Neuronal stem cell (in vitro differentiated cells): Measurements from ENCODE around the gene KLK11.

ENCODE experiments used
- DNase-seq: peaks from one replicate; pipeline ENCODE4 v3.0.0-alpha.2; 2013; ENCODE audit warnings: low spot score
- H2AFZ ChIP-seq: one replicate; pipeline ENCODE4 v1.6.1; 2013; ENCODE audit warnings: mild to moderate bottlenecking, low read length, inconsistent platforms
- H2AK5ac ChIP-seq: 2 replicates; pipeline ENCODE4 v1.6.1; 2013; ENCODE audit warnings: low read depth, mild to moderate bottlenecking, inconsistent platforms, low read length, moderate library complexity, mixed read lengths
- H2BK120ac ChIP-seq: 2 replicates; pipeline ENCODE4 v1.6.1; 2013; ENCODE audit warnings: low read depth, mild to moderate bottlenecking, inconsistent platforms, low read length, moderate library complexity, mixed read lengths
- H2BK12ac ChIP-seq: one replicate; pipeline ENCODE4 v1.6.1; 2013; ENCODE audit warnings: low read length, inconsistent platforms
- H2BK15ac ChIP-seq: 2 replicates; pipeline ENCODE4 v1.6.1; 2013; ENCODE audit warnings: mild to moderate bottlenecking, low read length, inconsistent platforms, mixed read lengths
- H2BK5ac ChIP-seq: one replicate; pipeline ENCODE4 v1.6.1; 2013; ENCODE audit warnings: inconsistent platforms, mild to moderate bottlenecking, low read length, moderate library complexity
- H3K14ac ChIP-seq: one replicate; pipeline ENCODE4 v1.6.1; 2013; ENCODE audit warnings: low read length, inconsistent platforms
- H3K18ac ChIP-seq: 2 replicates; pipeline ENCODE4 v1.6.1; 2013; ENCODE audit warnings: low read length, inconsistent platforms
- H3K23ac ChIP-seq: 2 replicates; pipeline ENCODE4 v1.6.1; 2013; ENCODE audit warnings: low read depth, mild to moderate bottlenecking, mixed read lengths, low read length, inconsistent platforms; ENCODE audit not compliant: poor library complexity
- H3K27ac ChIP-seq: replicated peaks from 3 replicates; pipeline ENCODE4 v1.5.1; 2013; ENCODE audit warnings: low read length, inconsistent platforms
- H3K27me3 ChIP-seq, 3 experiments: 2 replicates each; pipeline ENCODE4 v1.6.1; 2013; ENCODE audit warnings: low read length in 3 of 3, mild to moderate bottlenecking in 2 of 3, inconsistent platforms in 1 of 3, low read depth in 1 of 3, mixed read lengths in 1 of 3, moderate library complexity in 1 of 3; ENCODE audit not compliant: control insufficient read depth in 3 of 3, insufficient read depth in 3 of 3
- H3K36me3 ChIP-seq, 2 donors: replicated peaks in 1 of 2; 2 replicates each; pipeline ENCODE4 v1.6.1; 2013; ENCODE audit warnings: low read length in 2 of 2; ENCODE audit not compliant: control insufficient read depth in 2 of 2, insufficient read depth in 2 of 2
- H3K4ac ChIP-seq: 2 replicates; pipeline ENCODE4 v1.6.1; 2013; ENCODE audit warnings: inconsistent platforms, mild to moderate bottlenecking, low read length, moderate library complexity
- H3K4me1 ChIP-seq, 2 donors: 1 replicate in 1 of 2; 2 replicates in 1 of 2; pipeline ENCODE4 v1.6.1; 2013; ENCODE audit warnings: low read length in 2 of 2, low read depth in 1 of 2; ENCODE audit not compliant: control insufficient read depth in 2 of 2, insufficient read depth in 1 of 2
- H3K4me2 ChIP-seq: one replicate; pipeline ENCODE4 v1.6.1; 2013; ENCODE audit warnings: mild to moderate bottlenecking, low read length, inconsistent platforms; ENCODE audit not compliant: insufficient read depth, poor library complexity, severe bottlenecking
- H3K4me3 ChIP-seq, 2 donors: 2 replicates each; pipeline ENCODE4 v1.5.1; 2013; ENCODE audit warnings: low read length in 2 of 2, mild to moderate bottlenecking in 2 of 2, inconsistent platforms in 1 of 2, moderate library complexity in 1 of 2
- H3K79me1 ChIP-seq: one replicate; pipeline ENCODE4 v1.6.1; 2013; ENCODE audit warnings: low read depth, mild to moderate bottlenecking, inconsistent platforms, low read length, moderate library complexity
- H3K9ac ChIP-seq: one replicate; pipeline ENCODE4 v1.6.1; 2013; ENCODE audit warnings: mild to moderate bottlenecking, low read depth, low read length, inconsistent platforms; ENCODE audit not compliant: poor library complexity
- H3K9me3 ChIP-seq, 2 donors: replicated peaks in 1 of 2; 2 replicates each; pipeline versions ENCODE3 to v1.6.1; 2013; ENCODE audit warnings: low read length in 2 of 2, mild to moderate bottlenecking in 2 of 2, inconsistent platforms in 1 of 2, low read depth in 1 of 2, mixed read lengths in 1 of 2, moderate library complexity in 1 of 2; ENCODE audit not compliant: control insufficient read depth in 2 of 2, insufficient read depth in 1 of 2
- H4K8ac ChIP-seq: one replicate; pipeline ENCODE4 v1.6.1; 2013; ENCODE audit warnings: low read depth, mild to moderate bottlenecking, inconsistent platforms, low read length, moderate library complexity
- H4K91ac ChIP-seq: one replicate; pipeline ENCODE4 v1.6.1; 2013; ENCODE audit warnings: low read length, low read depth, mild to moderate bottlenecking, inconsistent platforms; ENCODE audit not compliant: poor library complexity
- WGBS, 2 donors: extraction: QIAGEN DNeasy Blood & Tissue Kit; methylation state at CpG; one replicate each; pipeline ENCODE4 v1.1.7; 2013; ENCODE audit warnings: missing lambda C conversion rate in 2 of 2, mixed read lengths in 1 of 2; ENCODE audit not compliant: insufficient read length in 2 of 2, insufficient replicate concordance in 1 of 2; ENCODE audit errors: extremely low coverage in 2 of 2; 5-methylcytosine and 5-hydroxymethylcytosine counted together

Gene KLK11

GRCh38 chr19:51018745-51019543, 7.5 kb downstream of the KLK11 start:
- Histone ChIP-seq H3K4me1 (peaks cover 0 to 8% of the 10 kb centered on the region in 2 donors), H4K91ac (no peak overlapping the region), H3K79me1 (peaks cover 3% of the 10 kb centered on the region), H3K4ac (no peak overlapping the region), H2BK12ac (peak overlapping the region; percentile 30), H3K27me3 (peaks cover 11 to 80% (median 43%) of the 10 kb centered on the region in 3 experiments), H2BK15ac (peak overlapping the region; percentile 35), H3K23ac (peak overlapping the region; percentile 65), H2BK120ac (no peak overlapping the region), H2AK5ac (peak overlapping the region; percentile 70), H3K27ac (no peak overlapping the region), H3K9me3 (peaks cover 0 to 3% of the 10 kb centered on the region in 2 donors), H3K18ac (peak overlapping the region; percentile 78), H2AFZ (peak overlapping the region; percentile 29), H3K4me2 (peak overlapping the region; percentile 75), H4K8ac (no peak overlapping the region), H3K9ac (peak overlapping the region; percentile 72), H2BK5ac (no peak overlapping the region), H3K14ac (no peak overlapping the region), H3K36me3 (no peaks in the 10 kb centered on the region), H3K4me3 (peak overlapping the region in 1 of 2 donors; percentile 70)
- no CpG with 5 or more reads among the region's 68 CpGs for WGBS, 2 donors
- no peak for DNase-seq

DNA sequence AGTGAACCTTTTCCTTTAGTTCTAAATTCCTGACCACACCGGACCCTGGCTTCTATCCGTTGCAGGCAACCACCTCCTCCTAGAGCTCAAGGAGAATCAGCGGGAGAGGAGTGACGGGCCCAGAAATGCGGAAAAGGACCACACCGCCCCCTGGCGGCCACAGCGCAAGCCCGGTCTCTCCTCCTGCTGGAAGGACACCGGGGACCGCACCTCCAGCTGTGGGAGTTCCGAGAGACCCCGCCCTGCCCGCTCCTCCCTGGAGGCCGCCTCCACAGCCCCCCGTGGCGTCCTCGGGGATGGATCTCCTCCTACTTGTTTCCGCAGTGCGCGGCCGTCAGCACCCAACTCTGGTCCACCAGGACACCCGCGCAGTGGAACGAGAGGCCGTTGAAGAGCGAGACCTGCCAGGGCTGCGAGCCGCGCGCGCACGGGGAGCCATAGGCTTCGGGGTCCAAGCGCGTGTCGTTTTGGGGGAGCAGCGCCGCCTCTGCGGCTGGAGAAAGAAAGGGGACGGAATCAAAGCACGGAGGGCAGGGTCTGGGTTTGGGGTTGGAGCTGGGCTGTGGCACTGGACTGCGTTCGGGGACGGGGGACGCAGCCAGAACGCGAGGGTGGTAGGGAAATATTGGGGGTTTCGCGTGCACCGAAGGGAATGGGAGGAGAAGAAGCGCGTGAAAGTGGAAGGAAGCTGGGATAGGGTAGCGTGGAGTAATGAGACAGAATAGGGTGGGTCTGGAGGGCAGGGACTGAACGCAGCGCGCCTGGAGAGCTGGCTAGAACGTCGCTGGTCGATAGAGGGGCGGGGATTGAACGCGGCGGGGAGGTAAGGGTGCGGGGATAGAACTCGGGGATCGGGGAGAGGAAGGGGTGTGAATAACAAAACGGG, 9.4 kb downstream of the KLK11 start:
- Histone ChIP-seq H3K36me3 (no peaks in the 10 kb centered on the region), H2BK120ac (no peak overlapping the region), H4K8ac (no peak overlapping the region), H3K79me1 (peaks cover 3% of the 10 kb centered on the region), H2BK5ac (no peak overlapping the region), H2AK5ac (no peak overlapping the region), H3K4me1 (peaks cover 0 to 6% of the 10 kb centered on the region in 2 donors), H3K18ac (peak overlapping the region; percentile 44), H3K9ac (peak overlapping the region; percentile 73), H3K23ac (peak overlapping the region; percentile 60), H2BK12ac (peak overlapping the region; percentile 0), H3K4me3 (peak overlapping the region in 1 of 2 donors; percentile 78), H2BK15ac (peak overlapping the region; percentile 11), H3K14ac (no peak overlapping the region), H3K27ac (no peak overlapping the region), H3K4me2 (peak overlapping the region; percentile 84), H3K27me3 (peaks cover 11 to 61% (median 43%) of the 10 kb centered on the region in 3 experiments), H2AFZ (peak overlapping the region; percentile 56), H4K91ac (no peak overlapping the region), H3K4ac (no peak overlapping the region), H3K9me3 (peaks cover 0 to 3% of the 10 kb centered on the region in 2 donors)
- DNase-seq: peak; percentile 69
- no CpG with 5 or more reads among the region's 68 CpGs for WGBS, 2 donors

DNA sequence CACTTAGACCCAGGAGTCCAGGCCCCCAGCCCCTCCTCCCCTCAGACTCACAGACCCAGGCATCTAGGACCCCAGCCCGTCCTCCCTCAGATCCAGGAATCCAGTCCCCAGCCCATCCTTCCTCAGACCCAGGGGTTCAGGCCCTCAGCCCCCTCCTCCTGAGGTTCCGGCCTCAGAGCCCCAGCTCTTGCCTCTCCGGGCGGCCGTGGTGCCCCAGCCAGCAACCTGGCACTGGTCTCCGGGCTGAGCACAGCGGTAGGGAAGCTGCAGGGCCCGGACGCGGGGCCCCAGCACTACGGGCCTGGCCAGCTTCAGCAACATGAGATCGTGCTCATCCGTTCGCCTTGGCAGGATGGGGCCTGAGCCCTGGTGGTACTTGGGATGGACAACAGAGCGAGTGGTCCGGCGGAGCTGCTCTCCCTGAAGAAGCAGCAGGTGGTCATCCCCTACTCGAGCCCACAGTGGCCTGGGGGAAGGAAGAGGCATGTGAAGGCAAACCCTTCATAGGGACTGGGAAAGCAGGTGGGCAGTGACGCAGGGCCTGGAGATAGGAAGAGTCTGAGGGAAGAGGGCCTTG, 10.6 kb downstream of the KLK11 start:
- Histone ChIP-seq H3K18ac (peak overlapping the region; percentile 74), H3K4me3 (no peak overlapping the region), H3K4ac (no peak overlapping the region), H3K4me1 (peaks cover 0 to 5% of the 10 kb centered on the region in 2 donors), H3K23ac (peak overlapping the region; percentile 11), H3K36me3 (no peaks in the 10 kb centered on the region), H3K14ac (peak overlapping the region; percentile 63), H3K27ac (no peak overlapping the region), H3K27me3 (peaks cover 11 to 55% (median 43%) of the 10 kb centered on the region in 3 experiments), H3K4me2 (no peak overlapping the region), H2BK12ac (no peak overlapping the region), H3K9ac (no peak overlapping the region), H4K91ac (no peak overlapping the region), H2AK5ac (peak overlapping the region; percentile 53), H2BK5ac (peak overlapping the region; percentile 27), H2AFZ (no peak overlapping the region), H2BK120ac (no peak overlapping the region), H2BK15ac (no peak overlapping the region), H4K8ac (no peak overlapping the region), H3K9me3 (peaks cover 0 to 3% of the 10 kb centered on the region in 2 donors), H3K79me1 (peaks cover 3% of the 10 kb centered on the region)
- DNase-seq: no peak
- no CpG with 5 or more reads among the region's 19 CpGs for WGBS, 2 donors
